LNCaP clone FGC (cell line): ENCODE data around the gene CCRL2.

ENCODE experiments used
- DNase-seq: peaks from one replicate; pipeline ENCODE4 v3.0.0-alpha.2; 2011; ENCODE audit warnings: low read depth
- H3K4me3 ChIP-seq: 2 replicates; pipeline ENCODE4 v1.5.1; 2011; ENCODE audit warnings: mild to moderate bottlenecking, low read depth, low read length, control low read depth
- CTCF ChIP-seq: IDR thresholded peaks from 2 replicates; pipeline ENCODE4 v1.5.1; 2012; ENCODE audit warnings: mild to moderate bottlenecking; ENCODE audit not compliant: control insufficient read depth, insufficient read depth; ENCODE audit errors: extremely low read depth

Gene CCRL2

GRCh38 chr3:46371519-46372340, 35.3 kb upstream of the CCRL2 start:
- no peak for TF ChIP-seq CTCF
- no peak overlapping the region for H3K4me3 ChIP-seq
- DNase-seq, result no peak

DNA sequence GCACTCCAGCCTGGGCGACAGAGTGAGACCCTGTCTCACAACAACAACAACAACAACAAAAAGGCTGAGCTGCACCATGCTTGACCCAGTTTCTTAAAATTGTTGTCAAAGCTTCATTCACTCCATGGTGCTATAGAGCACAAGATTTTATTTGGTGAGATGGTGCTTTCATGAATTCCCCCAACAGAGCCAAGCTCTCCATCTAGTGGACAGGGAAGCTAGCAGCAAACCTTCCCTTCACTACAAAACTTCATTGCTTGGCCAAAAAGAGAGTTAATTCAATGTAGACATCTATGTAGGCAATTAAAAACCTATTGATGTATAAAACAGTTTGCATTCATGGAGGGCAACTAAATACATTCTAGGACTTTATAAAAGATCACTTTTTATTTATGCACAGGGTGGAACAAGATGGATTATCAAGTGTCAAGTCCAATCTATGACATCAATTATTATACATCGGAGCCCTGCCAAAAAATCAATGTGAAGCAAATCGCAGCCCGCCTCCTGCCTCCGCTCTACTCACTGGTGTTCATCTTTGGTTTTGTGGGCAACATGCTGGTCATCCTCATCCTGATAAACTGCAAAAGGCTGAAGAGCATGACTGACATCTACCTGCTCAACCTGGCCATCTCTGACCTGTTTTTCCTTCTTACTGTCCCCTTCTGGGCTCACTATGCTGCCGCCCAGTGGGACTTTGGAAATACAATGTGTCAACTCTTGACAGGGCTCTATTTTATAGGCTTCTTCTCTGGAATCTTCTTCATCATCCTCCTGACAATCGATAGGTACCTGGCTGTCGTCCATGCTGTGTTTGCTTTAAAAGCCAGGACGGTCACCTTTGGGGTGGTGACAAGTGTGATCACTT, 34.3 kb upstream of the CCRL2 start:
- no peak for DNase-seq
- H3K4me3 ChIP-seq, result no peak overlapping the region
- peak; percentile 84 for TF ChIP-seq CTCF

- no peak overlapping the region for H3K4me3 ChIP-seq
- no peak for TF ChIP-seq CTCF
- DNase-seq, result no peak
Observed at GRCh38 chr3:46374755-46375154, 32.3 kb upstream of the CCRL2 start.

DNA sequence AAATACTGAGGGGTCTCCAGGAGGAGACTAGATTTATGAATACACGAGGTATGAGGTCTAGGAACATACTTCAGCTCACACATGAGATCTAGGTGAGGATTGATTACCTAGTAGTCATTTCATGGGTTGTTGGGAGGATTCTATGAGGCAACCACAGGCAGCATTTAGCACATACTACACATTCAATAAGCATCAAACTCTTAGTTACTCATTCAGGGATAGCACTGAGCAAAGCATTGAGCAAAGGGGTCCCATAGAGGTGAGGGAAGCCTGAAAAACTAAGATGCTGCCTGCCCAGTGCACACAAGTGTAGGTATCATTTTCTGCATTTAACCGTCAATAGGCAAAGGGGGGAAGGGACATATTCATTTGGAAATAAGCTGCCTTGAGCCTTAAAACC, 31.8 kb upstream of the CCRL2 start:
- DNase-seq, result no peak
- no peak for TF ChIP-seq CTCF
- H3K4me3 ChIP-seq, result no peak overlapping the region

- H3K4me3 ChIP-seq, result no peak overlapping the region
- DNase-seq, result no peak
- TF ChIP-seq CTCF, result no peak
Observed at GRCh38 chr3:46375814-46376213, 31.2 kb upstream of the CCRL2 start.

DNA sequence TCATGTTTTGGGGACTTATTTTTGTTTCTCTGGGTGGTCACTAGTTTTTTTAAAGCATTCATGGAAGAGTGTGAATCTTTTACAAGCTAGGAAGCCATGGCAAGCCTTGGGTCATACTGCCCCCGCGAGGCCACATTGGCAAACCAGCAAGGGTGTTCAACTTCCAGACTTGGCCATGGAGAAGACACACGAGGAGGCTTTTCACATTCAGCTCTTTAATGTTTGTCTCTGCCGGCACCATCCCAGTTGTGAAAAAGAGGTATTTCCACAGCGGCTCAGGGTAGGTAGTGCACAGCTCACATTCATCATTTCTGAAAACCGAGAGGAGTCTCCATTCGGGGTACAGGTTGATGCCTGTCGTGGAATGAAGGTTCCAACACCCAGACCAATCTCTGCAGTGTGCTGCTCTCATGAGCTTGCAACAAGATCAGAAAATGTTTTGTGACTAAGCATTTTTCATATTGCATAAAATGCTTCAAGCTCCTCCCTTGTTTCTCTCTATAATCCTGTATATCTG, 28.6 kb upstream of the CCRL2 start:
- TF ChIP-seq CTCF, result peak; percentile 94
- no peak overlapping the region for H3K4me3 ChIP-seq
- DNase-seq, result peak; percentile 46
